ENCODE results near the gene CAND2.

DNA sequence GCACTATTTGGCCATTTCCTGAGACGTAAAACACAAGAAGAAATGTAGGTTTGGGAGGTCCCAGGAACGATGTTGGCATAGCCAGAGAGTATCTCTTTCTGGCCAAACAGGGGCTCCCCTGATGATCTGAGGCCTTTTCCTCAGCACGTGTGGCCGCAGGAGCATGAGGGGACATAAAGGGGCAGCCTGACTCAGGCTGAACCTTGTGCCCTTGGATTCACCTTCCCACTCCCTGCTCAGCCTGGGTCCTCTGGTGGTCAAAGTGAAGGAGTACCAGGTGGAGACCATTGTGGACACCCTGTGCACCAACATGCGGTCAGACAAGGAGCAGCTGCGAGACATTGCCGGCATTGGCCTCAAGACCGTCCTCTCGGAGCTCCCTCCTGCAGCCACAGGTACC is 10.6 kb downstream of the CAND2 start:
- TF ChIP-seq POLR2AphosphoS5 (IDR thresholded peaks at IDR 0.05) (no peak), EP300 (conservative IDR thresholded peaks at IDR 0.05; ENCODE audit: poor library complexity, severe bottlenecking) (no peak), MXI1 (conservative IDR thresholded peaks at IDR 0.05; ENCODE audit: poor library complexity, severe bottlenecking) (no peak), EZH2 (IDR thresholded peaks at IDR 0.05; ENCODE audit: borderline replicate concordance, insufficient read depth, low read length, poor library complexity, severe bottlenecking) (no peak), TAF1 (IDR thresholded peaks at IDR 0.05; ENCODE audit: low read depth) (no peak)
- TF ChIP-seq, protein P1, sequence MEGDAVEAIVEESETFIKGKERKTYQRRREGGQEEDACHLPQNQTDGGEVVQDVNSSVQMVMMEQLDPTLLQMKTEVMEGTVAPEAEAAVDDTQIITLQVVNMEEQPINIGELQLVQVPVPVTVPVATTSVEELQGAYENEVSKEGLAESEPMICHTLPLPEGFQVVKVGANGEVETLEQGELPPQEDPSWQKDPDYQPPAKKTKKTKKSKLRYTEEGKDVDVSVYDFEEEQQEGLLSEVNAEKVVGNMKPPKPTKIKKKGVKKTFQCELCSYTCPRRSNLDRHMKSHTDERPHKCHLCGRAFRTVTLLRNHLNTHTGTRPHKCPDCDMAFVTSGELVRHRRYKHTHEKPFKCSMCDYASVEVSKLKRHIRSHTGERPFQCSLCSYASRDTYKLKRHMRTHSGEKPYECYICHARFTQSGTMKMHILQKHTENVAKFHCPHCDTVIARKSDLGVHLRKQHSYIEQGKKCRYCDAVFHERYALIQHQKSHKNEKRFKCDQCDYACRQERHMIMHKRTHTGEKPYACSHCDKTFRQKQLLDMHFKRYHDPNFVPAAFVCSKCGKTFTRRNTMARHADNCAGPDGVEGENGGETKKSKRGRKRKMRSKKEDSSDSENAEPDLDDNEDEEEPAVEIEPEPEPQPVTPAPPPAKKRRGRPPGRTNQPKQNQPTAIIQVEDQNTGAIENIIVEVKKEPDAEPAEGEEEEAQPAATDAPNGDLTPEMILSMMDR (IDR thresholded peaks at IDR 0.05; ENCODE audit: poor library complexity, severe bottlenecking) = no peak
- TF ChIP-seq, protein P2, sequence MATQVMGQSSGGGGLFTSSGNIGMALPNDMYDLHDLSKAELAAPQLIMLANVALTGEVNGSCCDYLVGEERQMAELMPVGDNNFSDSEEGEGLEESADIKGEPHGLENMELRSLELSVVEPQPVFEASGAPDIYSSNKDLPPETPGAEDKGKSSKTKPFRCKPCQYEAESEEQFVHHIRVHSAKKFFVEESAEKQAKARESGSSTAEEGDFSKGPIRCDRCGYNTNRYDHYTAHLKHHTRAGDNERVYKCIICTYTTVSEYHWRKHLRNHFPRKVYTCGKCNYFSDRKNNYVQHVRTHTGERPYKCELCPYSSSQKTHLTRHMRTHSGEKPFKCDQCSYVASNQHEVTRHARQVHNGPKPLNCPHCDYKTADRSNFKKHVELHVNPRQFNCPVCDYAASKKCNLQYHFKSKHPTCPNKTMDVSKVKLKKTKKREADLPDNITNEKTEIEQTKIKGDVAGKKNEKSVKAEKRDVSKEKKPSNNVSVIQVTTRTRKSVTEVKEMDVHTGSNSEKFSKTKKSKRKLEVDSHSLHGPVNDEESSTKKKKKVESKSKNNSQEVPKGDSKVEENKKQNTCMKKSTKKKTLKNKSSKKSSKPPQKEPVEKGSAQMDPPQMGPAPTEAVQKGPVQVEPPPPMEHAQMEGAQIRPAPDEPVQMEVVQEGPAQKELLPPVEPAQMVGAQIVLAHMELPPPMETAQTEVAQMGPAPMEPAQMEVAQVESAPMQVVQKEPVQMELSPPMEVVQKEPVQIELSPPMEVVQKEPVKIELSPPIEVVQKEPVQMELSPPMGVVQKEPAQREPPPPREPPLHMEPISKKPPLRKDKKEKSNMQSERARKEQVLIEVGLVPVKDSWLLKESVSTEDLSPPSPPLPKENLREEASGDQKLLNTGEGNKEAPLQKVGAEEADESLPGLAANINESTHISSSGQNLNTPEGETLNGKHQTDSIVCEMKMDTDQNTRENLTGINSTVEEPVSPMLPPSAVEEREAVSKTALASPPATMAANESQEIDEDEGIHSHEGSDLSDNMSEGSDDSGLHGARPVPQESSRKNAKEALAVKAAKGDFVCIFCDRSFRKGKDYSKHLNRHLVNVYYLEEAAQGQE (IDR thresholded peaks at IDR 0.05; ENCODE audit: borderline replicate concordance) = no peak

Data from neural cell (in vitro differentiated cells).